ENCODE data around the gene GRIA4.

- TF ChIP-seq CTCF (conservative IDR thresholded peaks at IDR 0.05; ENCODE audit: low read length), result no peak
- no peak for TF ChIP-seq EZH2phosphoT487 (IDR thresholded peaks at IDR 0.05; ENCODE audit: borderline replicate concordance)
Observed at GRCh38 chr11:105647780-105648179, 37.9 kb downstream of the GRIA4 start.

Data from Loucy (cell line).